GM18868 (cell line): ENCODE data around the gene MAOA.
A peak's percentile ranks its signal among the peaks of the same experiment; 100 is the strongest.
"Not testable (repeated sequence)": the region's sequence is repeated elsewhere in the genome, so short reads cannot be mapped to it uniquely, and the experiment has no call there.

Experiments used
- ATAC-seq: cut with Tn5 transposase; IDR thresholded peaks from one replicate; pipeline ENCODE4 v1.9.1; 2021; ENCODE audit warnings: mild to moderate bottlenecking, moderate library complexity; ENCODE audit not compliant: unreplicated experiment

MAOA gene

DNA sequence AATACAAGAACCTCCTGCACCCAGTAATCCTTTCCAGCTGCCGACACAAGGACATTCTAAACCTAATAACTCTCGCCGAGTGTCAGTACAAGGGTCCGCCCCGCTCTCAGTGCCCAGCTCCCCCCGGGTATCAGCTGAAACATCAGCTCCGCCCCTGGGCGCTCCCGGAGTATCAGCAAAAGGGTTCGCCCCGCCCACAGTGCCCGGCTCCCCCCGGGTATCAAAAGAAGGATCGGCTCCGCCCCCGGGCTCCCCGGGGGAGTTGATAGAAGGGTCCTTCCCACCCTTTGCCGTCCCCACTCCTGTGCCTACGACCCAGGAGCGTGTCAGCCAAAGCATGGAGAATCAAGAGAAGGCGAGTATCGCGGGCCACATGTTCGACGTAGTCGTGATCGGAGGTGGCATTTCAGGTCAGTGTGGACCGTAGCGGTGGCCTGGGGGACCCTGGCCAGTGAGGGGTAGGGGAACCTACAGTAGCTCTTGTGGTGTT is at the start of gene MAOA:
Gene MAOA (plus strand): TSS at position 295 of the 490 bp plus-strand sequence. CDS start 43 bp downstream, at position 338.
- ATAC-seq = no peak

DNA sequence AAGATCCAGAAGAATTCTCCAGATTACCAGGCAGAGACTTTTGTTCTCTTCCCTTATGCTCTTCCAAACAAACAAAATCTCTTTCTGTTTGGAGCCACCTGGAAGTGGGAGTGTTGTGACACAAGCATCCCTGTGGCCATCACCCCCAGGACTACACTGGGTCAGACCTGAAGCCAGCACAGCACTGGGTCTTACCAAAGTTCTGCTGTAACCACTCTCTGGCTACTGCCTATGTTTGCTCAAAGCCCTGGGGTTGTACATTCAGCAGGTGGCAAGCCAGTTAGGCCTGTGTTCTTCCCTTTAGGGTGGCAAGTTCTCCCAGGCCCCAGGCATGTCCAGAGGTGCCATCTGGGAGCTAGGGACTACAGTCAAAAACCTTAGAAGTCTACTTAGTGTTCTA is 43.7 kb upstream of the MAOA start:
- no peak for ATAC-seq

DNA sequence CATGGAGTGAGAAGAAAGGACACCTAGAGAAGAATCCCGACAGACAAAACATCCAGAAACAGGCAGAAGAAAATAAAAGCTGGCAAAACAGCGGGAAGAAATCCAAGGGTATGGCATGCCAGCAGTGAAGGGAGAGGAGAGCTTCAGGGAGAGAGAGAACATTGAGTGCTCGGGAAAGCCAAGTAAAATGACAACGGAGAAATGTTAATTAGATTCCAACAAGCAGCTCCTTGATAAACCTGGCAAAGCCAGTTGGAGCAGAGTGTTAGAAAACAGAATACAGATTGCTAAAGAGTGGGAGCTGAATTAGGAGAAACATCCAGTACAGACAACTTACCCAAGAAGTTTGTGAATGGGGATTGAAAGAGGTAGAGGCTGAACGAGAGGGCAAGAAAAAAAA is 40.4 kb upstream of the MAOA start:
- no peak for ATAC-seq

DNA sequence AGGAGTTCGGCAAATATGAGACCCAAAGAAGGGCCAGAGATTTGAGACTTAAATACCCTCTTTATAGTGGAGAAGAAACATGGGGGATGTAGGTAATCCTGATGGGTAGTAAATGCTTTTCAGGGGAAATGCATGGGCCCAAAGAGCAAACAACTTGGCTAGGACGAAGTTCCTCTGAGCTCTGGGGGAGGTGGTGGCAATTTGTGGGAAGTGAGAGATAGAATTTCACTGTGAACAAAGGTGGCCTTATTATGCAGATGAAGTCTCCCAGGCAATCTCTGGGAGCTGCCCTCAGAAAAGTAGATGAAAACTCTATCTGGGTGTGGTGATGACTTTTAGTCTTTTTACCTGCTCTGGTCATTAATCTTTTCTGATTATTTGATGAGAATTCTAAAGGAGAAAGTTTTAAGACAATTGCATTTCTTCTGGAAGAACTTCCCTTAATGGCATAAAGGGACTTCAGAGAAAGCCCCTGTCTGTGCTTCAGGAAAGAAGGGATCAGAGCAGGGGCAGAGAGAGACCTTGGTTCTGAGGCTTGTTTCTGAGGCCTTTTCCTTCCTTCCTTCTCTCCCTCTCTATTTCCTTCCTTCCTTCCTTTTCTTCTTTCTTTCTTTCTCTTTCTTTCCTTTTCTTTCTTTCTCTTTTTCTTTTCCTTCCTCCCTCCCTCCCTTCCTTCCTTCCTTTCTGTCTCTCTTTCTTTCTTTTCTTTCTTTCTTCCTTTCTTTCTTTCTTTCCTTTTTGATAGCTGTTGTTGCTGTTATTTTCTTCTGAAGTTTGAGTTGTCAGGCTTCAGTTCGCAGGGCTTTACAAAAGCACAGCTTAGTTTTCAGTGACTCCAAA is 37.5 kb upstream of the MAOA start:
- no peak for ATAC-seq

DNA sequence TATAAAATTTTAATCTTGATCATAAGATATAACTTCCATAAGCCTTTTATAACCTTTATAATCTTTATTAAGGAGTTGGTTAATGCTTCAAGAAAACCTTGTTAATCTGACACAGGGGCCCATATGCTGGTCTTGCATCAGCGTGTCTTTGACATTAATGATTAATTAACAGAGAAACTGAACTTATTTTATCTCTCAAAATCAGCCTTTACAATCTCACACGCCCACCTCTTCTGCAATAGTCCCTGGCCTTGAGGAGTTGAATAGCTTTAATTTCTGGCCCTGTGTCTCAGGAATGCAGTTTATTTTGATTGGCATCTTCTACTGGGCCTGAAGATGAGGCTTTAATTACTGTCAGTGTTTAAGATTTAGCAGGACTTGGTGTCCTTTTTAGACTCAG is 36.2 kb upstream of the MAOA start:
- not testable (repeated sequence) for ATAC-seq

DNA sequence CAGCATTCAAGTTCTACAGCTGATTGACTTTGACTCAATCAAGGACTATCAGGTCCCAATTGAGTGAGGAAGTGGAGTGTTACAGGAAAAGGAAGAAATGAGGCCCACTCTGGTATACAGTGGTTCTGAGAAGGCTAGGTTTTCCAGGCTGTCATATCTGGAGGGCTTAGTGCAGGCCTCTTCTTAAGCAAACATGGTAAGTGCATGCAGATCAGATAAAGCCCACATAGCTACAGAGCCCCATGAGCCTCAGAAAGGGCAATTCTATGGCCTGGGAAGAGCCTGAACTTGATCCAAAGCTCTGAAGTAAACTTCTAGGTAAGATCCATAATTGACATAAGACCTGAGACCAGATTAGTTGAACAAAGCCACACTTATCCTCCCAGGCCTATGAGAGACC is 29.0 kb upstream of the MAOA start:
- ATAC-seq = no peak

DNA sequence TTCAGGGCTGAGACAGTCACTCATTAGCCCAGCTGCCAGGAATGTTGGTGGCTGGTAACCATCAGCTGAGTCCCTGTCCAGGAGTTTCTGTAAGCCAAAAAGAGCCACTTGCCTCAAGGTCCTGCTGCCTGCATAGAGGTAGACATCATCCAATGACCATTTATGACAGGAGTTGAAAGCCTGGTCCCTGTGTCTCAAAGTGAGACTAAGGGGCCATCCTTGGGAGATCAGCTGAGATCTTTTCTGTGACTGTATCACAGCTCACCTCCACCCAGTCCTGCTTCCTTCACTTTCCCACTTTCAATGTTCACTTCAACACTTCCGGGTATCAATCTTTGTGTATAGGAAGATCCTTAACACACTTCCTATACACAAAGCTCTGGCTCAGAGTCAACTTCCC is 28.4 kb upstream of the MAOA start:
- ATAC-seq = no peak

DNA sequence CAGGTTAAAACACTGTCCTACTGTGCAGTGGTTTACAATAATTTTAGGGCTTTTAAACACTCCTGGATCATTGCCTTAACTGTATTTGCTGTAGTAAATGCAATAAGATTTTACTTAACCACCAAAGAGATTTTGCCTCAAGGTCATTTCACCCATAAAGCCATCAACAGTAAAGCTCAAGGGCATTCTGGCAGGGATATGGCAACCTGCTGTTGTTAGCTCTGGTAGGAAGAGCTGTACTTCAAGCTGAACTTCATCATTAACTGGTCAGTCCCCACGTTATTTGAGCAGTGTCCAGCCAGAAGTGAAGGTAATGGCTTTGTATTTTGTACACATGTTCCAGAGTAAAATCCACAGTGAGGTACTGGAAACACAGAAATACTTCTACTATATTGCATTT is 26.9 kb upstream of the MAOA start:
- ATAC-seq = no peak

DNA sequence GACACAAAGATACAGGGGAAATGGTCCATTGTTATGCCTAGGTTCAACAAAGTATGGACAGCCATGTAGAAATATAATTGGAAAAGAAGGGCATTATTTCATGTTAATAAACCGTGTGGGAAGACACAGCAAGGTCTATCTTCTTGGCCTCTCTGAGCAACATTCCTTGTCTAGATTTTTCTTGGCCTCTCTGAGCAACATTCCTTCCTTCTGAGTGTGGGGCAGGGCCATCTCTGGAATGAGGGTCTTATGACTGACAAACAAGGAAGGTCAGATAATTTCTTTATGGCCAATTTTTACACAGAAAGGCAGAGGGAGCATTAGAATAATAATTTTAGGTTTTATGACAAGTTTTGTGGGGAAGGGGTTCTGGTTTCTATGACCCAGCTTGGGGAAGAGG is 24.3 kb upstream of the MAOA start:
- no peak for ATAC-seq

DNA sequence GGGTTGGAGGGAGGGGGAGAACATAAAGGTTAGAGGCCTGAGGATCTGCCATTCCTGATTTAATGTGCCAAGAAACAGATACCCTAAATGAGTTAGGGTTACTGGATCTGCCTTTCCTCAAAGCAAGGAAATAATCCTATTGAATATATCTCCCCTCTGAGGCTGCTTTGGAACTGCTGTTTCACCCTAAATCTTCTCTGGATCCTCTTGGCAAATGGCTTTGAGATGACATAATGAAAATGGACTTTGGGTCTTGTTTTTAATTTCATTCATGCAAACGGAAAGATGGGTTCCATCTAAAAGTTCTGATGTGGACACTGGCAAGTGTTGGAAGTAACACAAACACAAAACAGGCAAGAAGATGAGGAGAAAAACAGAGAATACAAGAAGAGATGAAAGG is 23.0 kb upstream of the MAOA start:
- ATAC-seq = no peak

DNA sequence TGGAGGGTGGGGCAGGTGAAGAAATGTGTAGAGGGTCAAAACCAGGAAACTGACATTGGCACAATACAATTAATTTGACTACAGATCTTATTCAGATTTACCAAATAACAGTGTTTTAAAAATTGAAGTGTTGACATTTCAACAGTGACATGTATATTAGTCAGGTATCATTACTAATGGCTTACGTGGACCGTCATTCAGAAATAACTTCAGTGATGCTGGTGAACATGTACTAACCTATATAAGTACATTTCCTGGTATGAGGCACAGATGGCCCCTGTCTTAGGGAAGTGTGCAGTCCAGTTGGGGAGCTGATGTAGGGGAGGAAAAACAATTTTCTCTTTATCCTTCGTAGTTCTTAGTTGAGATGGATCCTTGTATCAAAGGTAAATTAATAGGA is 22.3 kb upstream of the MAOA start:
- ATAC-seq = no peak

DNA sequence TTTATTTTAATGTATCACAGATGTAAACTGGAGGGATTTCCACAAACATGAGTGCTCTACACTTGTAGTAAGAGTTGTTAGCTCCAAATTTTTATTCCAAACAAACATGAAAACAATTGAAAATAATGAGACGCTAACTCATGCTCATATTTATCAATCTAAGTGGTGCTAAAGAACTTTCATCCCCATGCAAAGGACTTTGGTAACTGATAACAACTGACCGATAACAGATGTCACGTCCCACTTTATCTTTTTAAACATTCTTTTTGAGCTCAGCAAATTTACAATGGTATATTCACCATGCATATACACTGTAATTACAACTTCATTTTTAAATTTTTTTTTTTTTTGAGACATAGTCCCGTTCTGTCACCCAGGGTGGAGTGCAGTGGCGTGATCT is 15.6 kb upstream of the MAOA start:
- no peak for ATAC-seq

DNA sequence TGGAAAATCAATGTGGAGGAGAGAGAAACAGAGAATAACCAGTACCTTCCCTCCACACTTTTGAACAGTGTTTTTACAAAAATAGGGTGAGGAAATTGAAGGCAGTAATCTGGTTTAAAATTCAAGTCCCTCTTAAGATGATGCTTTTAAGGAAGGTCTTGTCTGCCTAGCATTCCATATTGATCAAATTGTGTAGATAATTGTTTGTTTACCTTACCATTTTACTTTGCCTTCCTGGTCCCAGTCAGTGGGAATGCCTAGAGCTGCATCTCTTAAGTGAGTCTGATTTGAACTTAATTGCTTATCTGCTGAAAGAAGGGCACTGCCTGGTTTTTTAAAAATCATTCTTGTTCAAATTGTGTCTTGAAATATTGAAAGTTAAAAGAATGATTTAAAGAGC is 14.4 kb upstream of the MAOA start:
- no peak for ATAC-seq

DNA sequence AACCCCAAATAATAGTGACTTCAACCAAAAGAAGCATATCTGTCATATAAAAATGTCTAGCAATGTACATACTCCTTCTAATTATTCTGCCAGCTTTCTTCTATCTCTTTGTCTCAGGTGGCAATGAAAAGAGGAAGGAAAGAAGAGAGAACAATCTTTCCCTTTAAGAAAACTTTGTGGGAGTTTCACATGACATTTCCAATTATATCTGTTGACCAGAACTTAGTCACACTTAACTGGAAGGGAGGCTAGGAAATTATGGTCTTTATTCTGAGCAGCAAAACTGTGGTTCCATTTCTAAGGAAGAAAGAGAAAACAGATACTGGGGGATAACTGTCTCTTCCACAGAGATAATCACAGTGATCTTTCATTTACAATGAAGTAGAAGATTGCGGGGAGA is 12.9 kb upstream of the MAOA start:
- ATAC-seq = no peak

DNA sequence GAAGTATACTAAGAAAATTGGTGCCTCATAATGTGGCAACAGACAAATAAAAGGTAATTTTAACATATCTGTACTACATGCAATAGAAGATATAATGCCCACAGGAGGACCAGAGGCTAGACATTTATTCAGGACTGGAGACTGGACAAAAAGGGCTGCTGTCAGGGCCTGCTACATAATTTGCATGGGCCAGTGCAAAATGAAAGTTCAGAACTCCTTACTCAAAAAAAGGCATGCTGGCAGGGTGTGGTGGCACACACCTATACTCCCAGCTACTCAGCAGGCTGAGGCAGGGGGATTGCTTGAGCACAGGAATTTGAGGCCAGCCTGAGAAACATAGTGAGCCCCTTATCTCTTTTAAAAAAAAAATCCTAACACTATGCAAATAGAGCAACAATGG is 12.4 kb upstream of the MAOA start:
- no peak for ATAC-seq

DNA sequence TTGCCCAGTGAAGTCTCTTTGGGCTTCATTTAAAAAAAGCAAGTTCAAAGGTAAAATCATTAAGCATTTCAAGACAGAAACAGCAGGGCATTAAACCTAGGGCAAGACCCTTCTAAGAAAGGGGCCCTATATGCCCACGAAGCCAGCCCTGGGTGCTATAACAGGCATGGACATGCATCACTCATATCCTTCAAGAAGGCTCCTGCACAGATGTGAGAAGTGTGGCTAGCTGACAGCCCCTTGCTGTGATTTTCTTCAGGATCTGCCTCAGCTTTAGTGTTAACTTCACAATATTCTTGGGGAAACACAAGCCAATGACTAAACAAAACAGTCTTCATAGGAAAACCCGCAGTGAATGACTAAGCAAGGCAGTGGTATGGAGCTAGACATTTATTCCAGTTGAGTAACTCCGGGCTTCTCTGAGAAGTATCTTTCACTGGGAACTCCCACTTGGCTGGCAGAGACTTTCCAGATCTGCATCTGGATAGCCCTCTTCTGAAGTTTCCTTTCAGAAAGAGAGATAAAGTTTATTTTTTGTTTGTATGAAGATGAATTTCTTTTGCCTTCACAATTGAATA is 11.9 kb upstream of the MAOA start:
- no peak for ATAC-seq

DNA sequence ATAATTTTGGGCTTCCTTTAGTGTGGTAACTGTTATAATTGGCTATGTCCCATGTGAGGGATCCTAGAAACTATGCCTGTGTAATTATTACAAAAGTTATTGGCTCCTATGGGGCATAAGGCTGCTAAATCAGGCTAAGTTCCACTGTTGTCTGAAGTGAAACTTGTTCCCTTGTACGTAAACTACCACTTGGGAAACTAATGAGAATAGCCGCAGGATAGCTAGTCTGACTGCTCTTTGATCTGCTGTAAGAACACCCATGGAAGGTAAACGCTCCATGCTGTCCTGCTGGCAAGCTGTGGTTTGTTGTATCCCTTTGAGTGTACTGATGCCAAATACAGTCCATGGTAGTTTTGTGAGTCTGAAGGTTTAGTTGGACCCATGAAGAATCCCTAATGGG is 9.3 kb upstream of the MAOA start:
- ATAC-seq = no peak

DNA sequence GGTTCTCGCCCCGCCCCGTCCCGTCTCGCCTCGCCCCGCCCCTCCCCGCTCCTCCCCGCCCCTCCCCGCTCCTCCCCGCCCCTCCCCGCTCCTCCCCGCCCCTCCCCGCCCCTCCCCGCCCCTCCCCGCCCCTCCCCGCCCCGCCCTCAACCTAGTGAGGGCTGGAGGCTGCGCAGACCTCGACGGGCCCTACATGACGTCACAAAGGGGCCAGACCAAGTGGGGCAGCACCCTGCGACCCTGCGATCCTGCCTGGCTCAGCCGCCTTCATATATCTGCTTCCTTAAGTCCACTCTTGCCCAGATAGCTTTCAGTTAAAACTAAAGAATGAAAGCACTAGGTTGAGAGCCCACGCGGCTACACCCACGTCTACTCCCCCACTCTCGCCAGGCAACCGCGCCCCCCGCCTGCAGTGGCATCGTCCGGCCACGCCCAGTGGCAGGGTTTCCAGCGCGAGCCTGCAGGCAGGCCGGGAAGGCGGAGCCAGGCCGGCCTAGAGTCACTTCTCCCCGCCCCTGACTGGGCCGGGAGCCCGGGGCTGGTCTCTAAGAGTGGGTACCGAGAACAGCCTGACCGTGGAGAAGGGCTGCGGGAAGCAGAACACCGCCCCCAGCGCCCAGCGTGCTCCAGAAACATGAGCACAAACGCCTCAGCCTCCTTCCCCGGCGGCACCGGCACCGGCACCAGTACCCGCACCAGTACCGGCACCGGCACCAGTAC is 1.5 kb upstream of the MAOA start:
- peak; percentile 97 for ATAC-seq

DNA sequence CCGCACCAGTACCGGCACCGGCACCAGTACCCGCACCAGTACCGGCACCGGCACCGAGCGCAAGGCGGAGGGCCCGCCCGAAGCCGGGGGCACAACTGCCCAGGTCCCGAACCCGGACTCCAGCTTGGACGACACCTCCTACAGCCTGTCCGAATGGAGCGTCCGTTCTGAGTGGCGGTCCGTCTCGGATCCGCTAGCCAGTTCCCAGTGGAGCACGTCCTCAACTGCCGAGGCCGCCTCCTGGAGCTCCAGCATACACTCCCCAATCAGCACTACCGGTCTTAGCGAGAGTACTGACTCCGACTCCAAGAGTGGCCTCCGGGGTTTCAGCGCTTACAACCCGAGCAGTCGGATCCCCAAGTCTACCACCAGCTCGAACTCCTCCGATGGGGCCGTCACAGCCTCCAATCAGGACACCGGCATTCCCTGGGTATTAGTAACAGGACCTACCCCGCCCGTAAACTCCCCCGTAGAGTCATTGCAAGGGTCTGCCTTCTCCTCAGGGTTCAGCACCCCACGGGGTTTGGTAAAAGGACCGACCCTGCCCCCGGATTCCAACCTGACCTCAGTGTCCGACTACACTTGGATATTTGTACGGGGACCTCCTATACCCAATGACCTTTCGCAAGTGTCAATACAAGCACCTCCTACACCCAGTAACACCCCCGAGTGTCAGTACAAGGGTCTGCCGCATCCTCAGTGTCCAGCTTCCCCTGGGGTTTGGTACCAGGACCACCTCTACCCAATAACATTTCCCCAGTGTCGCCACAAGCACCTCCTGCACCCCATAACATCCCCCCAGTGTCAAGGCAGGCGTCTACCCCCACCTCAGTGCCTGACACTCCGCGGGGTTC is 721 bp upstream of the MAOA start:
- ATAC-seq = no peak

DNA sequence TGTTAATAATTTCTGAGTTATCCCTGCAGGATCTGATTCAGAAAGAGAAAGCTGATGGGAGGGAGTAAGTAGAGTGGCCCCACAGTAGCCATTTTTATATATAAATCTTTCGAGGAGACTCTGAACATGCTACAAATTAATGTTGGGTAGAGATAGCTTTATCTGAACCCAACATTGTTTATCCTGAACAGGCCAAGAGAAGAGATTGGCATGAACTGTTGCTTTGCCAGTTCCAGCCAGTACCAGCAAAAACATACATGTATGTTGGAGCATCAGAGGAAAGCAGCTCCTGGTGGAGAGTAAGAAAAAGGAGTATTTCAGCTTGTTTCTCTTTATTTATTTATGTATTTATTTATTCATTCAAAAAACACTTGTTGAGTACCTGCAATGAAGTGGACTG is 1.6 kb downstream of the MAOA start:
- no peak for ATAC-seq
